Panc1 (cell line): ENCODE measurements around the gene NPAS2. TPM values are rescaled to one million over a fixed set of nuclear protein-coding genes. Genes with fewer than 3 reads are reported as not detected.

Source experiments
- ATAC-seq: fragments of 200-7000 bp; cut with Tn5 transposase; 2 replicates; pipeline ENCODE4 v1.9.1; 2020; ENCODE audit warnings: mild to moderate bottlenecking, moderate library complexity
- BruUV-seq: library from RNA; stranded (reverse); fragments of 400-500 nt; replicated peaks from 2 replicates; lab custom pipeline; 2021; lab: Mats Ljungman, UMichigan
- CTCF ChIA-PET: fragments of 300-600 bp; sonication (Branson Sonifier 250); formaldehyde crosslinking; loops from one replicate; lab custom pipeline; 2022; ENCODE audit warnings: antibody characterized with exemption; lab: Charles Lee
- POLR2A ChIA-PET: fragments of 300-600 bp; sonication (Branson Sonifier 250); formaldehyde crosslinking; loops from one replicate; lab custom pipeline; 2022; ENCODE audit warnings: antibody characterized with exemption; lab: Charles Lee
- DNase-seq: peaks from one replicate; pipeline ENCODE4 v3.0.0-alpha.2; 2010; ENCODE audit warnings: low read depth, low spot score
- H3K27ac ChIP-seq: 2 replicates; pipeline ENCODE4 v1.5.1; 2011; ENCODE audit warnings: mild to moderate bottlenecking, low read length, inconsistent platforms
- H3K27me3 ChIP-seq: fragments of 200-500 bp; sonication (Bioruptor generic); 2 replicates; pipeline ENCODE4 v1.6.0; 2014; ENCODE audit warnings: low read length, inconsistent platforms; ENCODE audit not compliant: control insufficient read depth, insufficient read depth
- H3K36me3 ChIP-seq: fragments of 200-500 bp; sonication (Bioruptor generic); 2 replicates; pipeline ENCODE4 v1.5.1; 2014; ENCODE audit warnings: inconsistent platforms, mild to moderate bottlenecking, low read length, moderate library complexity; ENCODE audit not compliant: control insufficient read depth, insufficient read depth
- H3K4me1 ChIP-seq: 2 replicates; pipeline ENCODE4 v1.5.1; 2011; ENCODE audit warnings: inconsistent platforms, mild to moderate bottlenecking, low read length, moderate library complexity; ENCODE audit not compliant: control insufficient read depth, insufficient read depth
- H3K4me3 ChIP-seq, 2 experiments: 2 replicates each; pipeline ENCODE4 v1.5.1; 2011 to 2012; ENCODE audit warnings: low read depth in 2 of 2, low read length in 2 of 2, mild to moderate bottlenecking in 2 of 2, inconsistent platforms in 1 of 2, moderate library complexity in 1 of 2
- H3K9me3 ChIP-seq: fragments of 200-500 bp; sonication (Bioruptor generic); 2 replicates; pipeline ENCODE4 v1.5.1; 2014; ENCODE audit warnings: low read depth, mild to moderate bottlenecking, inconsistent platforms, low read length, moderate library complexity; ENCODE audit not compliant: control insufficient read depth, insufficient read depth
- CTCF ChIP-seq: fragments of 450-650 bp; IDR thresholded peaks from 2 replicates; pipeline ENCODE4 v1.5.1; 2017; ENCODE audit warnings: mild to moderate bottlenecking
- POLR2AphosphoS5 ChIP-seq: IDR thresholded peaks from 2 replicates; pipeline ENCODE4 v1.6.1; 2012; ENCODE audit warnings: mild to moderate bottlenecking, low read depth, low read length, moderate library complexity
- REST ChIP-seq, 2 experiments: IDR thresholded peaks; 2 replicates each; pipeline ENCODE4 v1.6.1; 2011 to 2012; ENCODE audit warnings: low read depth in 2 of 2, control low read depth in 1 of 2, low read length in 1 of 2, mild to moderate bottlenecking in 1 of 2, moderate library complexity in 1 of 2; ENCODE audit not compliant: insufficient read depth in 1 of 2
- SIN3A ChIP-seq: IDR thresholded peaks from 2 replicates; pipeline ENCODE4 v1.6.1; 2012; ENCODE audit warnings: low read depth, mild to moderate bottlenecking, low read length, moderate library complexity, borderline replicate concordance; ENCODE audit not compliant: insufficient read depth
- TCF7L2 ChIP-seq: IDR thresholded peaks from 2 replicates; pipeline ENCODE4 v1.6.1; 2011; ENCODE audit warnings: mild to moderate bottlenecking, low read depth, low read length, inconsistent platforms
- in situ Hi-C: cut with HindIII; loops from 2 replicates; pipeline ENCODE4 v1.10.0; 2016; ENCODE audit warnings: low sequenced_read_pairs, low pct_unique_long_range_greater_than_20kb
- intact Hi-C: fragments of 100-400 bp; cut with micrococcal nuclease; formaldehyde crosslinking; loops from one replicate; pipeline ENCODE4 v1.10.0; 2022; ENCODE audit not compliant: unreplicated experiment
- total RNA-seq: library from RNA; stranded (reverse); gene quantifications from one replicate; pipeline ENCODE4 v1.2.1, GENCODE V29; 2021; ENCODE audit not compliant: unreplicated experiment

NPAS2 gene
- total RNA-seq, 1 experiment from 2014 or later: 72.8 TPM

GRCh38 chr2:100878000-100878791, 58.3 kb downstream of the NPAS2 start:
- BruUV-seq: no TSS peak
- no peak for TF ChIP-seq SIN3A
- TF ChIP-seq REST (IDR thresholded peaks at IDR 0.05; ENCODE audit: insufficient read depth in 1 of 2, low read depth in 2 of 2, low read length in 1 of 2): no peak
- no peak for TF ChIP-seq CTCF
- no peak for TF ChIP-seq TCF7L2
- TF ChIP-seq POLR2AphosphoS5: no peak
- Histone ChIP-seq H3K9me3 (no peaks in the 10 kb centered on the region), H3K27me3 (no peaks in the 10 kb centered on the region), H3K27ac (peak overlapping the region; percentile 46; the same call in 1 of the 2 replicates), H3K4me3 (no peak overlapping the region), H3K36me3 (no peaks in the 10 kb centered on the region), H3K4me1 (peaks cover 27% of the 10 kb centered on the region)
- DNase-seq: no peak
- in situ Hi-C loops: no loop called here
- ATAC-seq: peak; percentile 33
- intact Hi-C loops: no loop called here
- CTCF ChIA-PET: no interaction called here
- POLR2A ChIA-PET: no interaction called here

- Histone ChIP-seq H3K27ac (no peak overlapping the region), H3K27me3 (no peaks in the 10 kb centered on the region), H3K4me1 (peaks cover 34% of the 10 kb centered on the region), H3K4me3 (no peak overlapping the region), H3K9me3 (no peaks in the 10 kb centered on the region), H3K36me3 (no peaks in the 10 kb centered on the region)
- ChIA-PET CTCF (no interaction called here), POLR2A (no interaction called here)
- DNase-seq (no peak), ATAC-seq (no peak)
- intact Hi-C loops: no loop called here
- no TSS peak for BruUV-seq
- in situ Hi-C loops: no loop called here
- TF ChIP-seq REST (IDR thresholded peaks at IDR 0.05; ENCODE audit: insufficient read depth in 1 of 2, low read depth in 2 of 2, low read length in 1 of 2) (no peak), SIN3A (no peak), TCF7L2 (no peak), POLR2AphosphoS5 (no peak), CTCF (no peak)
Observed at GRCh38 chr2:100879296-100879695, 59.4 kb downstream of the NPAS2 start.
